MCF 10A (cell line): ENCODE measurements around the gene GALR2. TPM values are rescaled to one million over a fixed set of nuclear protein-coding genes. Genes with fewer than 3 reads are reported as not detected.
A peak's percentile ranks its signal among the peaks of the same experiment; 100 is the strongest.
"Not testable (repeated sequence)": the region's sequence is repeated elsewhere in the genome, so short reads cannot be mapped to it uniquely, and the experiment has no call there.

ENCODE experiments used
- BruUV-seq: library from RNA; stranded (reverse); fragments of 400-500 nt; replicated peaks from 2 replicates; lab custom pipeline; 2021; lab: Mats Ljungman, UMichigan
- CTCF ChIA-PET: fragments of 300-600 bp; sonication (Branson Sonifier 250); formaldehyde crosslinking; extraction: SDS; loops from one replicate; lab custom pipeline; 2021; ENCODE audit warnings: antibody characterized with exemption, inconsistent platforms; lab: Yijun Ruan, JAX
- POLR2A ChIA-PET: fragments of 300-600, 350-650 bp; sonication (Branson Sonifier 250); formaldehyde crosslinking; extraction: SDS; loops from one replicate; lab custom pipeline; 2020; ENCODE audit warnings: antibody characterized with exemption, inconsistent platforms; lab: Yijun Ruan, JAX
- DNase-seq: peaks from one replicate; pipeline ENCODE4 v3.0.0-alpha.2; 2018; ENCODE audit not compliant: unreplicated experiment
- H3K27ac Mint-ChIP-seq: one replicate; pipeline ENCODE4 v1.8.0; 2022; ENCODE audit warnings: mild to moderate bottlenecking, low read depth, mixed read lengths; ENCODE audit not compliant: unreplicated experiment
- H3K27me3 Mint-ChIP-seq: one replicate; pipeline ENCODE4 v1.8.0; 2022; ENCODE audit warnings: mixed read lengths; ENCODE audit not compliant: insufficient read depth, unreplicated experiment
- H3K36me3 Mint-ChIP-seq: one replicate; pipeline ENCODE4 v1.8.0; 2022; ENCODE audit warnings: mild to moderate bottlenecking, moderate library complexity, mixed read lengths; ENCODE audit not compliant: insufficient read depth, unreplicated experiment
- H3K4me1 Mint-ChIP-seq: one replicate; pipeline ENCODE4 v1.8.0; 2022; ENCODE audit warnings: mixed read lengths; ENCODE audit not compliant: insufficient read depth, unreplicated experiment
- H3K4me3 Mint-ChIP-seq: one replicate; pipeline ENCODE4 v1.8.0; 2022; ENCODE audit warnings: mild to moderate bottlenecking, moderate library complexity, mixed read lengths; ENCODE audit not compliant: unreplicated experiment
- H3K9me3 Mint-ChIP-seq: one replicate; pipeline ENCODE4 v1.8.0; 2022; ENCODE audit warnings: mixed read lengths; ENCODE audit not compliant: unreplicated experiment
- intact Hi-C: fragments of 100-400 bp; cut with micrococcal nuclease; formaldehyde crosslinking; loops from 2 replicates; pipeline ENCODE4 v1.14.1; 2022
- total RNA-seq: library from RNA; stranded (reverse); gene quantifications from 2 replicates; pipeline ENCODE4 v1.2.3, GENCODE V29; 2022
- TF ChIP-seq, protein P1 (sequence below): fragments of 200-600 bp; IDR thresholded peaks from one replicate; pipeline ENCODE4 v1.8.0; 2022; ENCODE audit warnings: antibody characterized with exemption, mild to moderate bottlenecking; ENCODE audit not compliant: unreplicated experiment

Gene GALR2
- total RNA-seq, 1 experiment from 2014 or later = 0.37 TPM

DNA sequence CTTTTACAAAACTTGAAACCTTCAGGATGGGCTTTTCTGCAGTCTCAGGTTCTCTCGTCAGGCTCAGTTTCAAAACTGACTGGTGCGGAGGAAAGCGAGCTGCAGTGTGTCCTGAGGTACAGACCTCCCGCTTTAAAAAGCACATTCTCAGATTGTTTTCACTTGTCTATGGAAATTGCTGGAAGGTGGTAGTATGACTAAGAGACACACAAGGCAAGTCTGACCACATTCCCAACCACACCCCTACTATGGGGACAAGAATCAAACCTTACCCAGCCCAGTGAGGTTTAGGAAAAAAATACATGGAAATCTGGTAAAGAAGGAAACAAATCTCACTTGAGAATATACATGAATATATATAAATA lies 20.5 kb upstream of the GALR2 start:
- CTCF ChIA-PET = interaction anchor here (0.6 to 1.8 kb wide), 2 partner anchors 40 to 152 kb away, joined by 3 to 6 read pairs; no protein-coding TSS in a partner anchor
- Mint-ChIP-seq H3K4me1 (peaks cover 13% of the 10 kb centered on the region), H3K9me3 (peaks cover 5% of the 10 kb centered on the region), H3K36me3 (peaks cover 93% of the 10 kb centered on the region), H3K27me3 (no peaks in the 10 kb centered on the region), H3K27ac (no peak overlapping the region), H3K4me3 (no peak overlapping the region)
- BruUV-seq = no TSS peak
- peak; percentile 71 for DNase-seq
- TF ChIP-seq, protein P1, sequence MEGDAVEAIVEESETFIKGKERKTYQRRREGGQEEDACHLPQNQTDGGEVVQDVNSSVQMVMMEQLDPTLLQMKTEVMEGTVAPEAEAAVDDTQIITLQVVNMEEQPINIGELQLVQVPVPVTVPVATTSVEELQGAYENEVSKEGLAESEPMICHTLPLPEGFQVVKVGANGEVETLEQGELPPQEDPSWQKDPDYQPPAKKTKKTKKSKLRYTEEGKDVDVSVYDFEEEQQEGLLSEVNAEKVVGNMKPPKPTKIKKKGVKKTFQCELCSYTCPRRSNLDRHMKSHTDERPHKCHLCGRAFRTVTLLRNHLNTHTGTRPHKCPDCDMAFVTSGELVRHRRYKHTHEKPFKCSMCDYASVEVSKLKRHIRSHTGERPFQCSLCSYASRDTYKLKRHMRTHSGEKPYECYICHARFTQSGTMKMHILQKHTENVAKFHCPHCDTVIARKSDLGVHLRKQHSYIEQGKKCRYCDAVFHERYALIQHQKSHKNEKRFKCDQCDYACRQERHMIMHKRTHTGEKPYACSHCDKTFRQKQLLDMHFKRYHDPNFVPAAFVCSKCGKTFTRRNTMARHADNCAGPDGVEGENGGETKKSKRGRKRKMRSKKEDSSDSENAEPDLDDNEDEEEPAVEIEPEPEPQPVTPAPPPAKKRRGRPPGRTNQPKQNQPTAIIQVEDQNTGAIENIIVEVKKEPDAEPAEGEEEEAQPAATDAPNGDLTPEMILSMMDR = no peak
- POLR2A ChIA-PET = interaction anchor here (0.9 to 1.6 kb wide), 3 partner anchors 16 to 149 kb away, joined by 3 to 8 read pairs (median 4); partner anchors contain the start of genes MRPL38 and SRP68
- intact Hi-C loops = no loop called here

DNA sequence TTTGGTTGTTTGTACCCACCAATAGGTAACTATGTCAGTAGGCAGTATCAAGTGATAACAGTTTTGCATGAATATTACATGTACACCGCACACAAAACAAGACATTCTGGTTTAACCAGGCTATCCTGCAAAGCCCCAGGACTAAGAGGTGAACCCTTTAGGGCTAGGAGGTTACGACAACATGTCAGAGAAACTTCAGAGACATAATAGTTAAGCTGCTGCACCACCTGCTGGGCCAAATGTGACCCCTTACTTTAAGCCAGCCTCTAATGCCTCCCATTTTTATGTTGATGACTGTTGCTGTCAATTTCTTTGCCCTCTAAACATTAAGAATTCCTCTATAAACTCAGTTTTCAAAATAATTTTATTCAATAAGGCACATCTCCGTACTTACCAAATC lies 17.7 kb upstream of the GALR2 start:
- ChIA-PET POLR2A (interaction anchor here (0.7 kb wide), 1 partner anchor 661 kb away, joined by 3 read pairs; no protein-coding TSS in a partner anchor), CTCF (interaction anchor here (0.6 kb wide), 2 partner anchors 219 to 1064 kb away, joined by 3 read pairs; no protein-coding TSS in a partner anchor)
- TF ChIP-seq, protein P1 = no peak
- H3K4me1 Mint-ChIP-seq = peaks cover 13% of the 10 kb centered on the region
- intact Hi-C loops = no loop called here
- no peak for DNase-seq
- H3K9me3 Mint-ChIP-seq = peaks cover 5% of the 10 kb centered on the region
- H3K27ac Mint-ChIP-seq = no peak overlapping the region
- no peak overlapping the region for H3K4me3 Mint-ChIP-seq
- H3K27me3 Mint-ChIP-seq = no peaks in the 10 kb centered on the region
- H3K36me3 Mint-ChIP-seq = peaks cover 93% of the 10 kb centered on the region
- BruUV-seq = no TSS peak

DNA sequence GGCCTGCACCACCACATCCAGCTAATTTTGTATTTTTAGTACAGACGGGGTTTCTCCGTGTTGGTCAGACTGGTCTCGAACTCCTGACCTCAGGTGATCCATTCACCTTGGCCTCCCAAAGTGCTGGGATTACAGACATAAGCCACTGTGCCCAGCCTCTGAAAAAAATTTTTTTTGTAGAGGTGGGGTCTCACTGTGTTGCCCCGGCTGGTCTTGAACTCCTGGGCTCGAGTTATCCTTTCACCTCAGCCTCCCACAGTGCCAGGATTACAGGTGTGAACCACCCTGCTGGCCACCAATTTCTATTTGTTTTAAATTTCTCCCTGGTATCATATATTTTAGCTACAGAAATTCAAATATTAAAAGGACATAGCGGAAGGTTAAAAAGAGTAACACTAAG lies 16.3 kb upstream of the GALR2 start:
- ChIA-PET POLR2A (interaction anchor here (2.1 kb wide), 1 partner anchor 14 kb away, joined by 10 read pairs; the partner anchor contains the start of gene SRP68), CTCF (interaction anchor here (0.6 kb wide), 1 partner anchor 52 kb away, joined by 3 read pairs; no protein-coding TSS in a partner anchor)
- intact Hi-C loops = not testable (repeated sequence)

DNA sequence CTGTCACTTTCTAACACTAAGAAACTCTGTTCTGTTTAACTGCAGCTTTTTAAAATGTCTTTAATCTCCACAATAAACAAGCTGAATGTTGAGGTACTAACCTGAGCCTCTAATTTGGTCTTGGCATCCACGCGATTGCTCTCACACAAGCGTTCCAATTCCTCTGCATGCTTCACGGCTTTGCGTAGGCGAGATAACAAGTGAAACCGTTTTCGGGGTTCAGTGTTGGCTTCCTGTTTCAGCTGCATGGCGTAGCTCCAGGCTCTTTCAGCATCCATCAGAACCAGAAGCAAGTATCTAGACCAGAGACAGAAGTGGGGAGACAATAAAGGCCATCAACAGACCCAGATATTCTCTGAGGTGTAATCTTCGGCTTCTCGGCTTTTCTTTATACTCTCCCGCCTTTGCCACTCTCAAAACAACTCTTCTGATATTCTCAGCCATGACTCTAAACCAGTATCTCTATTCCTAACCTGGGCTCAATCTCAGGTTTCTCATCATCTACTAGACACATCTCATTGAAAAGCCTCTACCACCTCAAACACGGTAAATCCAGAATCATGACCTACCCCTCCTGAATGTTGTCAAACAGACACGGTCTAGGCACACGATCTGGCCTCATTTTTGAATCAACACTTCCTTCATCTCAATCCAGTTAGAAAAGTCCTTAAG lies 10.6 kb upstream of the GALR2 start:
- Mint-ChIP-seq H3K9me3 (no peaks in the 10 kb centered on the region), H3K36me3 (peaks cover 96% of the 10 kb centered on the region), H3K4me3 (no peak overlapping the region), H3K27me3 (no peaks in the 10 kb centered on the region), H3K27ac (no peak overlapping the region), H3K4me1 (no peaks in the 10 kb centered on the region)
- intact Hi-C loops = no loop called here
- TF ChIP-seq, protein P1 = no peak
- no TSS peak for BruUV-seq
- ChIA-PET POLR2A (interaction anchor here (0.9 to 1.2 kb wide), 2 partner anchors 7 to 12 kb away, joined by 3 to 5 read pairs; no protein-coding TSS in a partner anchor), CTCF (no interaction called here)
- DNase-seq = no peak

More for the DNA sequence above, 16.3 kb upstream of the GALR2 start:
- not testable (repeated sequence) for H3K9me3 Mint-ChIP-seq, DNase-seq, H3K4me3 Mint-ChIP-seq, BruUV-seq, H3K27ac Mint-ChIP-seq, H3K27me3 Mint-ChIP-seq
- Mint-ChIP-seq H3K4me1 (peaks cover 12% of the 10 kb centered on the region), H3K36me3 (peaks cover 97% of the 10 kb centered on the region)
